DND-41 (cell line): ENCODE measurements around the gene TAS2R41.

ENCODE experiments used
- CTCF ChIP-seq: IDR thresholded peaks from 2 replicates; pipeline ENCODE4 v1.5.1; 2012; ENCODE audit warnings: borderline replicate concordance, low read length, moderate library complexity, mild to moderate bottlenecking; ENCODE audit not compliant: poor library complexity, severe bottlenecking; ENCODE audit errors: extremely low read depth
- EZH2 ChIP-seq: IDR thresholded peaks from 3 replicates; pipeline ENCODE4 v1.6.1; 2012; ENCODE audit warnings: borderline replicate concordance, low read depth, mild to moderate bottlenecking, moderate library complexity, low read length, inconsistent platforms; ENCODE audit not compliant: severe bottlenecking

GRCh38 chr7:143434660-143435059 is 43.0 kb upstream of the TAS2R41 start:
- TF ChIP-seq CTCF (no peak), EZH2 (no peak)
